ENCODE results near the gene COL13A1.

The COL13A1 gene

DNA sequence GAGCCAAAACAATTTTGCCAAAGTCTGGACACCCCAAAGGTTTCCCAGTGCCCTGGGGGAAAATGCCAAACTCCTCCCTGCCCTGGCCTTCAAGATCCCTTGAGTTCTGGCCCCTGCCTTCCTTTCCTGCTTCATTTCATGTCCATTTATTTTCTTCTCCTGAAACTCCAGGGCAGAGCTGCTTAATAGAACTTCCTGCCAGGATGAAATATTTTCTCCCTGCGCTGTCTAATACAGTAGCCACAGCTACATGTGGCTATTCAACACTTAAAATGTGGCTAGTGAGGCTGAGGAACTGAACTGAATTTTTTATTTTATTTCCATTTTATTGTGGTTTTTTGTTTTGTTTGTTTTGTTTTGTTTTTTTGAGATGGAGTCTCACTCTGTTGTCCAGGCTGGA lies 49.6 kb downstream of the COL13A1 start:
- TF ChIP-seq, protein P1, sequence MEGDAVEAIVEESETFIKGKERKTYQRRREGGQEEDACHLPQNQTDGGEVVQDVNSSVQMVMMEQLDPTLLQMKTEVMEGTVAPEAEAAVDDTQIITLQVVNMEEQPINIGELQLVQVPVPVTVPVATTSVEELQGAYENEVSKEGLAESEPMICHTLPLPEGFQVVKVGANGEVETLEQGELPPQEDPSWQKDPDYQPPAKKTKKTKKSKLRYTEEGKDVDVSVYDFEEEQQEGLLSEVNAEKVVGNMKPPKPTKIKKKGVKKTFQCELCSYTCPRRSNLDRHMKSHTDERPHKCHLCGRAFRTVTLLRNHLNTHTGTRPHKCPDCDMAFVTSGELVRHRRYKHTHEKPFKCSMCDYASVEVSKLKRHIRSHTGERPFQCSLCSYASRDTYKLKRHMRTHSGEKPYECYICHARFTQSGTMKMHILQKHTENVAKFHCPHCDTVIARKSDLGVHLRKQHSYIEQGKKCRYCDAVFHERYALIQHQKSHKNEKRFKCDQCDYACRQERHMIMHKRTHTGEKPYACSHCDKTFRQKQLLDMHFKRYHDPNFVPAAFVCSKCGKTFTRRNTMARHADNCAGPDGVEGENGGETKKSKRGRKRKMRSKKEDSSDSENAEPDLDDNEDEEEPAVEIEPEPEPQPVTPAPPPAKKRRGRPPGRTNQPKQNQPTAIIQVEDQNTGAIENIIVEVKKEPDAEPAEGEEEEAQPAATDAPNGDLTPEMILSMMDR (IDR thresholded peaks at IDR 0.05; ENCODE audit: insufficient read depth, low read depth, low read length, missing control alignments) = no peak
- no peak for DNase-seq (ENCODE audit: low read depth)

DNA sequence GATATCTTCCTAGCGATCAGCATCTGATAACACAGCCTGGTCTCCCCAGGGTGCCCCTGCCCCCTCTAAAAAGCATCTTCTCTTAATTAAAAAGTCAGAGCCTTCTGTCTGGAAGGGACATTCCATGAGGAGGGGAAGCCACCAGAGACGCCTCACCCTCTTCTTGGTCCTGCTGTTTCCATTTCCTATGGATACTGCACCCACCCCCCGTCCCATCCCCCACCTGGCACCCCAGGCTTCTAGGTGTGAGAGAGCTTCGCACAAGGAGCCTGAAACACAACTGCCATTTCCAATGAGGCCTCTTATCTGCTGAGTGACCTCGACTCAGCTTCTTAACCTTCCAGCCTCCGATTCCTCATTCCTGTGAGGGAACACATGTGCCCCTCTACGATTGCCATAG lies 51.4 kb downstream of the COL13A1 start:
- TF ChIP-seq, protein P1 (IDR thresholded peaks at IDR 0.05; ENCODE audit: insufficient read depth, low read depth, low read length, missing control alignments) = no peak
- DNase-seq (ENCODE audit: low read depth) = no peak
- no peak overlapping the region for H3K4me3 ChIP-seq (ENCODE audit: low read depth, low read length)

More for the DNA sequence above, 49.6 kb downstream of the COL13A1 start:
- H3K4me3 ChIP-seq (ENCODE audit: low read depth, low read length) = no peak overlapping the region

DNA sequence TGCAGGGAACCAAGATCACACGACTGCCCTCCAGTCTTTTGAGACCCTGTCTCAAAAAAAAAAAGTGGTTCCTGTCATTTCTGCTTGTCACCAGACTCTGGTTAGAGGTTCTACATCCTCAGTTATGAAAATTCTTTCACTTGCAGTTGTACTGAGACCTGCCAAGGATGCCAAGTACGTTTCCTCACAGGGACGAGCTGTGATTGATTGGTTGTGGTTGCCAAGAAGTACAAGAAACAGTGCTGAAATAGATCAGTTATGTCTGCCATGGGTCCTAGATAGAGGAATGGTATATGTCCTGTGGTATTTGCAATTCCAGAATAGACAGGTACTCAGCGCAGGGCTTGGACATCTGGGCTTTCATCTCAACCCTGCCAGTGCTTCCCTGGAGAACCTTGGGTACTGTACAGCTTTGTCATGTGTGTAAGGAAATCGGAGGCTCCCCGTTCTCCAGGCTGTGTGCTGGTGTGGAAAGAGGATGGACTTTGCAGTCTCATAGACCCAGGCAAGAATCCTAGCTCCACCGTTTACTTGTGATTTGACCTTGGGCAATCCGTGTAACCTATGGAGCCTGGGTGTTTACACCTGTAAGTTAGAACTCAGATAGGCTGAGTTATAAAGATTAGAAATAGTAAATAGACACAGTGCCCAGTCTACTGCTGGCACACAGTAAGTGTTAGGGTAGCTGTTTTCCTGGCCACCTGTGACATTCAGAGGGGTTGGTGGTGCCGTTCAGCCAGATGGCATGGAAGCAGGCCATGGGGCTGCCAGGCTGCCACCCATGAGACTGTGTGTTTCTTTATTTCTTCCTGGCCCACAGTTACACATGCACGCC lies 53.0 kb downstream of the COL13A1 start:
- H3K4me3 ChIP-seq (ENCODE audit: low read depth, low read length) = no peak overlapping the region
- DNase-seq (ENCODE audit: low read depth) = no peak

DNA sequence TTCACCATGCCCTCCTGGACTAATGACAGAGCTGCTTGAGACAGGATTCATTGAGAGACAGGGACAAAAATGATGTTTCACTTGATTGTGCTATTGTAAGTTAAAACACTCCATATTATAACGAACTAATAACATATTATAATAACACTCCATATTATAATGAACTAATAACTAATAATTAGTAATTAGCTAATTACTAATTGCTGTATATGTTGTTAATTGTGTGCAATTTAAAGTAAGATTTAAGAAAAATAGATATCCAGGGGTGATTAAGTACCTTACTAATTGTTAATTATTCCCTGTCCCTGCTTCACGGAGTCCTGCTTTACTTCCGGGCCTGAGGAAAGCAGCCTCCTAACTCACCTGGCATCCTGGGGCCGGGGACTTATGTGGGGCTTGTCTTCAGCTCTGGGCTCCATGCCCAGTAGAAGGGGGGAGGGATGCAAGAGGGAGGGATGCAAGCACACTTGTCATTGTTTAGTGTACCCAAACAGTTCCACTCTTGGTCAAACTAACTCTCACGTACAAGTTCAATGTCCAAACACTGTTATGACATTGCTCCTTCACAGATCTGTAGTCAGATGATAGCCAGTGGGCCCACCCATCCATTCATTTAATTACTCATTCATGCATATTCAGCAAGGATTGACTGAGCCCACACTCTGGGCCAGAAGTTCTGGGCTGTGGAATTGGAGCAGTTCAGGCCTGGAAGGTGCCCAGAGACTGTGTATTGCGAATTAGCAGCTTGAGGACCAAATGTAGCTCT lies 53.8 kb downstream of the COL13A1 start:
- no peak for DNase-seq (ENCODE audit: low read depth)

More for the DNA sequence above, 53.0 kb downstream of the COL13A1 start:
- TF ChIP-seq, protein P1 (IDR thresholded peaks at IDR 0.05; ENCODE audit: insufficient read depth, low read depth, low read length, missing control alignments) = no peak

DNA sequence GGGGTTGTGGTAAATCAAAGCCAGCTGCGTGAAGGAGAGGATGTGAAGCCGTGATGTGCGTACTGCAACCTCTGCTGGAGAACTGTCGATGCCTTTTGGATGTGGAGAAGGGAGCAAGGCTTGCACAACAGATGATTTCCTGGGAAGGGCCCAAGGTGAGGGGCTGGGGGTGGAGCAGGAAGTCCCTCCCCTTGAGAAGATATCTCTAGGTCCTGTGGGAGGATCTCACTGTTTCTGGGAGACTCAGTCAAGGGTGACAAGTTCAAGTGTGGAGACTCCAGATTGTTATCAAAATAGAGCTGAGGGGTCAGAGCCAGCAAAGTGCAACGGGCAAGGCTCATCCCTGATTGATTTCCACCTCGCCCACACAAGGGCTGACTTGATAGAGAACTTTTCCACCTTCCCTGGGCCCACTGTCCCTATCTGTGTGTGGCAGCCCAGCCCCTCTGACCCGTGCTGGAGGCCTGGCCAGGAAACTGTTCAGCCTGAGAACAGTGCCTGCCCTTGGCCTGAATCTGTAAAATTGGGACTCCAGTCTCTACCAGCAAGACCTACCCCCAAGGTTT lies 55.0 kb downstream of the COL13A1 start:
- TF ChIP-seq, protein P1 (IDR thresholded peaks at IDR 0.05; ENCODE audit: insufficient read depth, low read depth, low read length, missing control alignments) = no peak
- H3K4me3 ChIP-seq (ENCODE audit: low read depth, low read length) = no peak overlapping the region
- no peak for DNase-seq (ENCODE audit: low read depth)

More for the DNA sequence above, 53.8 kb downstream of the COL13A1 start:
- TF ChIP-seq, protein P1 (IDR thresholded peaks at IDR 0.05; ENCODE audit: insufficient read depth, low read depth, low read length, missing control alignments) = no peak
- no peak overlapping the region for H3K4me3 ChIP-seq (ENCODE audit: low read depth, low read length)

DNA sequence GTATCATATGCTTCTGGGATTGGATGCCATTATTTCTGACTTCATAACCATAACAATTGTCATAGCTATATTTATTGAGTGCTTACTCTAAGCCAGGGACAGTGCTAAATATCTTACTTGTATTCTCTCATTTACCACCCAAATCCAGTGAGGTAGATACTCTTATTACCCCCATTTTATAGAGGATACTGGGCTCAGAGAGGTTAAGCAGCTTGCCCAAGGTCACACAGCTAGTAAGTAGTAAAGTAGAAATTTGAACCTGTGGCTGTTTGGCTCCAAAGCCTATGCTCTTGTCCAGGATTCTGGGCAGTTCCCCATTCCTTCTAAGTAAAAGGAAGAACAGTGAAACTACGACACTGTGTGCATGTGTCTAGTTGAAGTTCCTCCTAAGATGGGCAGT lies 56.5 kb downstream of the COL13A1 start:
- DNase-seq (ENCODE audit: low read depth) = no peak
- TF ChIP-seq, protein P1 (IDR thresholded peaks at IDR 0.05; ENCODE audit: insufficient read depth, low read depth, low read length, missing control alignments) = no peak
- H3K4me3 ChIP-seq (ENCODE audit: low read depth, low read length) = no peak overlapping the region

Data from GM12865 (cell line).